WTC11 (cell line): ENCODE measurements around the gene MALL. TPM values are rescaled to one million over a fixed set of nuclear protein-coding genes. Genes with fewer than 3 reads are reported as not detected.
A peak's percentile ranks its signal among the peaks of the same experiment; 100 is the strongest.

Source experiments
- ATAC-seq: fragments of 200-7000 bp; cut with Tn5 transposase; 2 replicates; pipeline ENCODE4 v1.10.0; 2021; ENCODE audit warnings: mild to moderate bottlenecking, moderate library complexity
- CTCF ChIA-PET: fragments of 300-600 bp; sonication (Branson Sonifier 250); formaldehyde crosslinking; loops from one replicate; lab custom pipeline; 2021; ENCODE audit warnings: antibody characterized with exemption; lab: Charles Lee
- POLR2A ChIA-PET: fragments of 350-600 bp; sonication (Branson Sonifier 250); formaldehyde crosslinking; loops from one replicate; lab custom pipeline; 2021; ENCODE audit warnings: antibody characterized with exemption; lab: Charles Lee
- DNase-seq: peaks from one replicate; pipeline ENCODE4 v3.0.0; 2021; ENCODE audit warnings: low spot score
- H3K27ac Mint-ChIP-seq: 2 replicates; pipeline ENCODE4 v1.8.0; 2021; ENCODE audit warnings: mixed read lengths
- H3K27me3 Mint-ChIP-seq: 2 replicates; pipeline ENCODE4 v1.8.0; 2021; ENCODE audit warnings: low read depth, mild to moderate bottlenecking, moderate library complexity, mixed read lengths
- H3K36me3 Mint-ChIP-seq: 2 replicates; pipeline ENCODE4 v1.8.0; 2021; ENCODE audit warnings: mixed read lengths
- H3K4me1 Mint-ChIP-seq: 2 replicates; pipeline ENCODE4 v1.8.0; 2022; ENCODE audit warnings: mixed read lengths
- H3K4me3 Mint-ChIP-seq: 2 replicates; pipeline ENCODE4 v1.8.0; 2021; ENCODE audit warnings: mild to moderate bottlenecking, moderate library complexity, mixed read lengths
- H3K9me3 Mint-ChIP-seq: 2 replicates; pipeline ENCODE4 v1.8.0; 2021; ENCODE audit warnings: mixed read lengths
- AFF4 ChIP-seq: sonication (generic); formaldehyde crosslinking; IDR thresholded peaks from 2 replicates; pipeline ENCODE4 v1.8.1; 2023; ENCODE audit warnings: mild to moderate bottlenecking, missing genetic modification reagents, borderline replicate concordance
- E2F4 ChIP-seq: sonication (generic); formaldehyde crosslinking; IDR thresholded peaks from 2 replicates; pipeline ENCODE4 v1.8.1; 2022; ENCODE audit warnings: low read depth, mild to moderate bottlenecking, moderate library complexity, missing genetic modification reagents, borderline replicate concordance
- GABPB1 ChIP-seq: sonication (generic); formaldehyde crosslinking; IDR thresholded peaks from 2 replicates; pipeline ENCODE4 v1.8.1; 2023; ENCODE audit warnings: mild to moderate bottlenecking, missing genetic modification reagents
- MAX ChIP-seq: sonication (generic); formaldehyde crosslinking; IDR thresholded peaks from 2 replicates; pipeline ENCODE4 v1.8.0; 2022; ENCODE audit warnings: mild to moderate bottlenecking, missing genetic modification reagents
- MXD4 ChIP-seq: fragments of 250-450 bp; sonication (Bioruptor Pico); IDR thresholded peaks from 2 replicates; pipeline ENCODE4 v1.8.0; 2021; ENCODE audit warnings: mild to moderate bottlenecking, moderate library complexity, borderline replicate concordance
- NFATC4 ChIP-seq: fragments of 250-450 bp; sonication (Bioruptor Pico); IDR thresholded peaks from 2 replicates; pipeline ENCODE4 v1.9.0; 2021; ENCODE audit warnings: mild to moderate bottlenecking
- OVOL2 ChIP-seq: fragments of 250-450 bp; sonication (Bioruptor Pico); IDR thresholded peaks from 2 replicates; pipeline ENCODE4 v1.9.0; 2021; ENCODE audit warnings: mild to moderate bottlenecking, borderline replicate concordance
- SP1 ChIP-seq: sonication (generic); formaldehyde crosslinking; conservative IDR thresholded peaks from 2 replicates; pipeline ENCODE4 v1.8.1; 2022; ENCODE audit warnings: missing genetic modification reagents
- STAT6 ChIP-seq: sonication (generic); formaldehyde crosslinking; conservative IDR thresholded peaks from 2 replicates; pipeline ENCODE4 v1.8.1; 2023; ENCODE audit warnings: mild to moderate bottlenecking, low read depth, missing genetic modification reagents, moderate library complexity
- TCF7 ChIP-seq: sonication (generic); formaldehyde crosslinking; IDR thresholded peaks from 2 replicates; pipeline ENCODE4 v1.8.0; 2022; ENCODE audit warnings: mild to moderate bottlenecking, low read depth, missing genetic modification reagents, moderate library complexity
- USF1 ChIP-seq: sonication (generic); formaldehyde crosslinking; IDR thresholded peaks from 2 replicates; pipeline ENCODE4 v1.8.0; 2022; ENCODE audit warnings: mild to moderate bottlenecking, missing genetic modification reagents
- ZNF138 ChIP-seq: sonication (generic); formaldehyde crosslinking; conservative IDR thresholded peaks from 2 replicates; pipeline ENCODE4 v1.8.1; 2022; ENCODE audit warnings: mild to moderate bottlenecking, moderate library complexity, missing genetic modification reagents
- ZNF219 ChIP-seq: sonication (generic); formaldehyde crosslinking; IDR thresholded peaks from 2 replicates; pipeline ENCODE4 v1.8.0; 2023; ENCODE audit warnings: missing genetic modification reagents, mild to moderate bottlenecking, borderline replicate concordance
- ZNF232 ChIP-seq: sonication (generic); formaldehyde crosslinking; IDR thresholded peaks from 2 replicates; pipeline ENCODE4 v1.8.0; 2022; ENCODE audit warnings: mild to moderate bottlenecking, missing genetic modification reagents
- ZNF396 ChIP-seq: fragments of 250-450 bp; sonication (Bioruptor Pico); IDR thresholded peaks from 2 replicates; pipeline ENCODE4 v1.8.0; 2021; ENCODE audit warnings: mild to moderate bottlenecking, moderate library complexity, borderline replicate concordance
- total RNA-seq: library from RNA; stranded (reverse); gene quantifications from 3 replicates; pipeline ENCODE4 v1.2.3, GENCODE V29; 2021
- TF ChIP-seq, protein P1 (sequence below): fragments of 250-450 bp; sonication (Bioruptor Pico); IDR thresholded peaks from 2 replicates; pipeline ENCODE4 v1.9.0; 2021; ENCODE audit warnings: mild to moderate bottlenecking, borderline replicate concordance
- TF ChIP-seq, protein P2 (sequence below): sonication (generic); formaldehyde crosslinking; conservative IDR thresholded peaks from 2 replicates; pipeline ENCODE4 v1.8.1; 2022; ENCODE audit warnings: mild to moderate bottlenecking, missing genetic modification reagents
- TF ChIP-seq, protein P3 (sequence below): sonication (generic); formaldehyde crosslinking; IDR thresholded peaks from 2 replicates; pipeline ENCODE4 v1.8.1; 2022; ENCODE audit warnings: mild to moderate bottlenecking, missing genetic modification reagents, moderate library complexity, borderline replicate concordance

The MALL gene
- total RNA-seq, 1 experiment from 2014 or later: 3.8 TPM

- peaks cover 3% of the 10 kb centered on the region for H3K4me1 Mint-ChIP-seq
- 0 out of 2 replicates have a peak, but pooled peaks cover 3% of the 10 kb centered on the region for H3K36me3 Mint-ChIP-seq
- no peak for TF ChIP-seq ZNF396 (CRISPR knock-in tag)
- no peak for TF ChIP-seq SP1 (CRISPR knock-in tag)
- TF ChIP-seq USF1: no peak
- no peak for TF ChIP-seq ZNF232 (CRISPR knock-in tag)
- TF ChIP-seq, protein P1, sequence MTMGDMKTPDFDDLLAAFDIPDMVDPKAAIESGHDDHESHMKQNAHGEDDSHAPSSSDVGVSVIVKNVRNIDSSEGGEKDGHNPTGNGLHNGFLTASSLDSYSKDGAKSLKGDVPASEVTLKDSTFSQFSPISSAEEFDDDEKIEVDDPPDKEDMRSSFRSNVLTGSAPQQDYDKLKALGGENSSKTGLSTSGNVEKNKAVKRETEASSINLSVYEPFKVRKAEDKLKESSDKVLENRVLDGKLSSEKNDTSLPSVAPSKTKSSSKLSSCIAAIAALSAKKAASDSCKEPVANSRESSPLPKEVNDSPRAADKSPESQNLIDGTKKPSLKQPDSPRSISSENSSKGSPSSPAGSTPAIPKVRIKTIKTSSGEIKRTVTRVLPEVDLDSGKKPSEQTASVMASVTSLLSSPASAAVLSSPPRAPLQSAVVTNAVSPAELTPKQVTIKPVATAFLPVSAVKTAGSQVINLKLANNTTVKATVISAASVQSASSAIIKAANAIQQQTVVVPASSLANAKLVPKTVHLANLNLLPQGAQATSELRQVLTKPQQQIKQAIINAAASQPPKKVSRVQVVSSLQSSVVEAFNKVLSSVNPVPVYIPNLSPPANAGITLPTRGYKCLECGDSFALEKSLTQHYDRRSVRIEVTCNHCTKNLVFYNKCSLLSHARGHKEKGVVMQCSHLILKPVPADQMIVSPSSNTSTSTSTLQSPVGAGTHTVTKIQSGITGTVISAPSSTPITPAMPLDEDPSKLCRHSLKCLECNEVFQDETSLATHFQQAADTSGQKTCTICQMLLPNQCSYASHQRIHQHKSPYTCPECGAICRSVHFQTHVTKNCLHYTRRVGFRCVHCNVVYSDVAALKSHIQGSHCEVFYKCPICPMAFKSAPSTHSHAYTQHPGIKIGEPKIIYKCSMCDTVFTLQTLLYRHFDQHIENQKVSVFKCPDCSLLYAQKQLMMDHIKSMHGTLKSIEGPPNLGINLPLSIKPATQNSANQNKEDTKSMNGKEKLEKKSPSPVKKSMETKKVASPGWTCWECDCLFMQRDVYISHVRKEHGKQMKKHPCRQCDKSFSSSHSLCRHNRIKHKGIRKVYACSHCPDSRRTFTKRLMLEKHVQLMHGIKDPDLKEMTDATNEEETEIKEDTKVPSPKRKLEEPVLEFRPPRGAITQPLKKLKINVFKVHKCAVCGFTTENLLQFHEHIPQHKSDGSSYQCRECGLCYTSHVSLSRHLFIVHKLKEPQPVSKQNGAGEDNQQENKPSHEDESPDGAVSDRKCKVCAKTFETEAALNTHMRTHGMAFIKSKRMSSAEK (CRISPR knock-in tag): no peak
- no peak for TF ChIP-seq ZNF138 (CRISPR knock-in tag)
- TF ChIP-seq E2F4 (CRISPR knock-in tag): no peak
- TF ChIP-seq ZNF219 (CRISPR knock-in tag): no peak
- no peak for TF ChIP-seq MAX (CRISPR knock-in tag)
- TF ChIP-seq AFF4 (CRISPR knock-in tag): no peak
- TF ChIP-seq, protein P2, sequence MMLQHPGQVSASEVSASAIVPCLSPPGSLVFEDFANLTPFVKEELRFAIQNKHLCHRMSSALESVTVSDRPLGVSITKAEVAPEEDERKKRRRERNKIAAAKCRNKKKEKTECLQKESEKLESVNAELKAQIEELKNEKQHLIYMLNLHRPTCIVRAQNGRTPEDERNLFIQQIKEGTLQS (CRISPR knock-in tag): no peak
- TF ChIP-seq STAT6 (CRISPR knock-in tag): no peak
- no peak for TF ChIP-seq NFATC4 (CRISPR knock-in tag)
- no peak for TF ChIP-seq GABPB1 (CRISPR knock-in tag)
- no peak for TF ChIP-seq TCF7 (CRISPR knock-in tag)
- no peak for TF ChIP-seq OVOL2 (CRISPR knock-in tag)
- TF ChIP-seq, protein P3, sequence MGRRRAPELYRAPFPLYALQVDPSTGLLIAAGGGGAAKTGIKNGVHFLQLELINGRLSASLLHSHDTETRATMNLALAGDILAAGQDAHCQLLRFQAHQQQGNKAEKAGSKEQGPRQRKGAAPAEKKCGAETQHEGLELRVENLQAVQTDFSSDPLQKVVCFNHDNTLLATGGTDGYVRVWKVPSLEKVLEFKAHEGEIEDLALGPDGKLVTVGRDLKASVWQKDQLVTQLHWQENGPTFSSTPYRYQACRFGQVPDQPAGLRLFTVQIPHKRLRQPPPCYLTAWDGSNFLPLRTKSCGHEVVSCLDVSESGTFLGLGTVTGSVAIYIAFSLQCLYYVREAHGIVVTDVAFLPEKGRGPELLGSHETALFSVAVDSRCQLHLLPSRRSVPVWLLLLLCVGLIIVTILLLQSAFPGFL (CRISPR knock-in tag): no peak
- no peak for TF ChIP-seq MXD4
- ChIA-PET POLR2A (no interaction called here), CTCF (no interaction called here)
- H3K27ac Mint-ChIP-seq: peak overlapping the region; percentile 37
- ATAC-seq (no peak), DNase-seq (no peak)
- H3K9me3 Mint-ChIP-seq: peaks cover 6% of the 10 kb centered on the region
- H3K27me3 Mint-ChIP-seq: no peaks in the 10 kb centered on the region
- no peak overlapping the region for H3K4me3 Mint-ChIP-seq
These were observed 13.5 kb downstream of the MALL start for GRCh38 chr2:110101901-110102803.
